IMR-90 (cell line): ENCODE results near the gene SLC2A13. TPM values are rescaled to one million over a fixed set of nuclear protein-coding genes. Genes with fewer than 3 reads are reported as not detected.

Source experiments
- ATAC-seq: fragments of 200-7000 bp; cut with Tn5 transposase; 2 replicates; pipeline ENCODE4 v1.9.1; 2020; ENCODE audit warnings: low read depth, mild to moderate bottlenecking, moderate library complexity
- BruUV-seq: library from RNA; stranded (reverse); fragments of 400-500 nt; replicated peaks from 2 replicates; lab custom pipeline; 2021; lab: Mats Ljungman, UMichigan
- CTCF ChIA-PET: fragments of 300-600 bp; formaldehyde crosslinking; extraction: SDS; loops from one replicate; lab custom pipeline; 2021; ENCODE audit warnings: antibody characterized with exemption; lab: Yijun Ruan, JAX
- POLR2A ChIA-PET: fragments of 300-600 bp; sonication (Branson Sonifier 250); formaldehyde crosslinking; loops from one replicate; lab custom pipeline; 2022; ENCODE audit warnings: antibody characterized with exemption; ENCODE audit not compliant: unreplicated experiment; lab: Charles Lee
- DNase-seq: peaks from one replicate; pipeline ENCODE4 v3.0.0; 2013
- H2AFZ ChIP-seq: replicated peaks from 2 replicates; pipeline ENCODE3; 2013; ENCODE audit warnings: low read length, mild to moderate bottlenecking; ENCODE audit not compliant: poor library complexity
- H2AK5ac ChIP-seq: 2 replicates; pipeline ENCODE4 v1.6.1; 2013; ENCODE audit warnings: low read depth, low read length, inconsistent platforms
- H2AK9ac ChIP-seq: replicated peaks from 2 replicates; pipeline ENCODE3; 2013; ENCODE audit warnings: mild to moderate bottlenecking, low read depth, low read length, moderate library complexity; ENCODE audit not compliant: poor library complexity
- H2BK120ac ChIP-seq: 2 replicates; pipeline ENCODE4 v1.6.1; 2013; ENCODE audit warnings: low read depth, low read length, inconsistent platforms
- H2BK15ac ChIP-seq: 3 replicates; pipeline ENCODE4 v1.6.1; 2013; ENCODE audit warnings: low read depth, low read length, inconsistent platforms
- H2BK20ac ChIP-seq: 2 replicates; pipeline ENCODE4 v1.6.1; 2013; ENCODE audit warnings: low read depth, mild to moderate bottlenecking, inconsistent platforms, low read length, moderate library complexity
- H2BK5ac ChIP-seq: 2 replicates; pipeline ENCODE4 v1.6.1; 2013; ENCODE audit warnings: mild to moderate bottlenecking, low read depth, low read length, inconsistent platforms; ENCODE audit not compliant: poor library complexity, severe bottlenecking
- H3K14ac ChIP-seq: replicated peaks from 2 replicates; pipeline ENCODE4 v1.6.1; 2013; ENCODE audit warnings: low read depth, low read length, inconsistent platforms
- H3K18ac ChIP-seq: 2 replicates; pipeline ENCODE4 v1.6.1; 2013; ENCODE audit warnings: low read depth, low read length, control low read depth
- H3K23ac ChIP-seq: 2 replicates; pipeline ENCODE4 v1.6.1; 2013; ENCODE audit warnings: low read depth, low read length, inconsistent platforms
- H3K27ac ChIP-seq: 2 replicates; pipeline ENCODE4 v1.5.1; 2013; ENCODE audit warnings: mild to moderate bottlenecking, control low read depth, low read length; ENCODE audit not compliant: insufficient read depth
- H3K27me3 ChIP-seq: 2 replicates; pipeline ENCODE4 v1.6.1; 2013; ENCODE audit warnings: low read length; ENCODE audit not compliant: control insufficient read depth, insufficient read depth
- H3K36me3 ChIP-seq: 2 replicates; pipeline ENCODE4 v1.6.1; 2013; ENCODE audit warnings: low read length, mixed read lengths; ENCODE audit not compliant: control insufficient read depth, insufficient read depth
- H3K4ac ChIP-seq: 2 replicates; pipeline ENCODE4 v1.6.1; 2013; ENCODE audit warnings: low read depth, low read length, inconsistent platforms
- H3K4me1 ChIP-seq: 2 replicates; pipeline ENCODE4 v1.6.1; 2013; ENCODE audit warnings: low read length, mixed read lengths; ENCODE audit not compliant: control insufficient read depth, insufficient read depth
- H3K4me2 ChIP-seq: 2 replicates; pipeline ENCODE4 v1.6.1; 2013; ENCODE audit warnings: low read depth, mild to moderate bottlenecking, control low read depth, low read length, moderate library complexity
- H3K4me3 ChIP-seq: 2 replicates; pipeline ENCODE4 v1.5.1; 2013; ENCODE audit warnings: low read depth, mild to moderate bottlenecking, control low read depth, low read length, moderate library complexity; ENCODE audit not compliant: insufficient read depth
- H3K56ac ChIP-seq: 2 replicates; pipeline ENCODE4 v1.6.1; 2013; ENCODE audit warnings: low read length, inconsistent platforms; ENCODE audit not compliant: insufficient read depth; ENCODE audit errors: extremely low read depth
- H3K79me1 ChIP-seq, 2 experiments: 2 replicates each; pipeline ENCODE4 v1.6.1; 2013; ENCODE audit warnings: low read length in 2 of 2, inconsistent platforms in 1 of 2, low read depth in 1 of 2
- H3K9ac ChIP-seq: 2 replicates; pipeline ENCODE4 v1.6.1; 2013; ENCODE audit warnings: low read depth, low read length, control low read depth
- H3K9me1 ChIP-seq: 2 replicates; pipeline ENCODE4 v1.6.1; 2013; ENCODE audit warnings: low read length, inconsistent platforms; ENCODE audit not compliant: insufficient read depth
- H3K9me3 ChIP-seq: 2 replicates; pipeline ENCODE4 v1.6.1; 2013; ENCODE audit warnings: low read length; ENCODE audit not compliant: control insufficient read depth, insufficient read depth
- H4K20me1 ChIP-seq: 2 replicates; pipeline ENCODE4 v1.6.1; 2013; ENCODE audit warnings: low read length, inconsistent platforms; ENCODE audit not compliant: insufficient read depth
- H4K5ac ChIP-seq: 2 replicates; pipeline ENCODE4 v1.6.1; 2013; ENCODE audit warnings: mild to moderate bottlenecking, low read depth, low read length, control low read depth
- H4K8ac ChIP-seq, 2 experiments: 2 replicates each; pipeline ENCODE4 v1.6.1; 2013; ENCODE audit warnings: low read depth in 2 of 2, low read length in 2 of 2, control low read depth in 1 of 2, inconsistent platforms in 1 of 2
- H4K91ac ChIP-seq: 2 replicates; pipeline ENCODE4 v1.6.1; 2013; ENCODE audit warnings: low read depth, low read length, inconsistent platforms; ENCODE audit not compliant: insufficient read depth
- CEBPB ChIP-seq: IDR thresholded peaks from 2 replicates; pipeline ENCODE4 v1.6.1; 2012; ENCODE audit warnings: low read depth, low read length, improper control_type of control experiment
- CHD1 ChIP-seq: IDR thresholded peaks from 2 replicates; pipeline ENCODE4 v1.6.1; 2012; ENCODE audit warnings: low read depth, low read length, improper control_type of control experiment
- MAZ ChIP-seq: IDR thresholded peaks from 2 replicates; pipeline ENCODE4 v1.6.1; 2012; ENCODE audit warnings: low read depth, mild to moderate bottlenecking, low read length, improper control_type of control experiment, moderate library complexity, borderline replicate concordance
- NFE2L2 ChIP-seq: fragments of 150-350 bp; IDR thresholded peaks from 2 replicates; pipeline ENCODE4 v1.6.1; 2016; ENCODE audit warnings: low read depth, mild to moderate bottlenecking, low read length
- POLR2A ChIP-seq: IDR thresholded peaks from 2 replicates; pipeline ENCODE4 v1.6.1; 2012; ENCODE audit warnings: mild to moderate bottlenecking, low read depth, low read length
- RAD21 ChIP-seq: IDR thresholded peaks from 2 replicates; pipeline ENCODE4 v1.6.1; 2012; ENCODE audit warnings: low read length, improper control_type of control experiment
- RFX5 ChIP-seq: IDR thresholded peaks from 2 replicates; pipeline ENCODE4 v1.8.0; 2012; ENCODE audit warnings: low read depth, mild to moderate bottlenecking, low read length, moderate library complexity
- WGBS, 2 experiments: methylation state at CpG; one replicate each; pipeline versions ENCODE4 v1.1.5 to v1.1.7; 2013; ENCODE audit warnings: missing lambda C conversion rate in 2 of 2; ENCODE audit not compliant: insufficient read length in 1 of 2; ENCODE audit errors: extremely low coverage in 2 of 2; 5-methylcytosine and 5-hydroxymethylcytosine counted together
- dilution Hi-C: fragments of 300-500 bp; cut with HindIII; formaldehyde crosslinking; loops from one replicate; pipeline ENCODE4 v1.14.3; 2018; ENCODE audit warnings: low sequenced_read_pairs; ENCODE audit not compliant: unreplicated experiment
- in situ Hi-C: fragments of 300-500 bp; cut with MboI; formaldehyde crosslinking; loops from 3 replicates; pipeline ENCODE4 v1.14.3; 2019; ENCODE audit warnings: low sequenced_read_pairs, inconsistent platforms, mixed read lengths
- intact Hi-C: fragments of 100-400 bp; cut with micrococcal nuclease; formaldehyde crosslinking; loops from 2 replicates; pipeline ENCODE4 v1.10.0; 2022
- polyA plus RNA-seq, 3 experiments: library from polyadenylated mRNA; depleted of rRNA; stranded (reverse); fragments of >200 nt; gene quantifications; 2 replicates each; pipeline ENCODE4 v1.2.3, GENCODE V29; 2012; ENCODE audit warnings: low replicate concordance in 1 of 3
- total RNA-seq: library from RNA; depleted of rRNA; stranded (reverse); fragments of >200 nt; gene quantifications from 2 replicates; pipeline ENCODE4 v1.2.3, GENCODE V29; 2012
- TF ChIP-seq, protein P1 (sequence below): fragments of 150-350 bp; IDR thresholded peaks from 2 replicates; pipeline ENCODE4 v1.6.1; 2017; ENCODE audit warnings: mild to moderate bottlenecking, antibody characterized with exemption, low read length, low read depth
- TF ChIP-seq, protein P2 (sequence below): conservative IDR thresholded peaks from 2 replicates; pipeline ENCODE4 v1.5.1; 2012; ENCODE audit warnings: mild to moderate bottlenecking, low read depth, low read length, improper control_type of control experiment

The SLC2A13 gene
- total and polyA plus RNA-seq, 2 of the 4 experiments (the other 2 are of a cell fraction), result 1.5 to 3.9 TPM

DNA sequence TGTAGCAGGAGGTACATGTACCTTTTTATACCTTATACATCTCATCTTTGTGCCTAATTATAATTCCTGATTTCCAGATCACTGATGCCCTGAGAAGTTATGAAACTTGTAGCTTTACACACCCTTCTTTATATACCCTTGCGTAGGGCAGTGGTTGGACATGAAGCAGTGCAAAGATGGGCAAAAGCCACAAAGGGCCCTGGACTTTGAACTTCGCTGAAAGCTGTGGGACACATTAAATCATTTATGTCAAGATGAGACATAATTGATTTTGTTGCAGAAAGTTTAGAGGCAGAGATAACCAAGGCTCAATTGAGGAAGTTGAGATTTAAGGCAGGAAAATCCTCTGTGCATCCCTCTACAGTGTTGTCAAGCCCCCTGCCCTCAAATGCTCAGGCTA, 170.0 kb downstream of the SLC2A13 start:
- Histone ChIP-seq H3K27ac (no peak overlapping the region), H2BK120ac (no peak overlapping the region), H4K91ac (no peak overlapping the region), H3K4me3 (no peak overlapping the region), H2BK5ac (no peak overlapping the region), H3K56ac (no peak overlapping the region), H3K14ac (no peak overlapping the region), H2BK20ac (no peak overlapping the region), H4K20me1 (no peaks in the 10 kb centered on the region), H2BK15ac (no peak overlapping the region), H3K79me1 (no peaks in the 10 kb centered on the region), H2AK5ac (no peak overlapping the region), H2AFZ (no peak overlapping the region), H3K9me3 (no peaks in the 10 kb centered on the region), H3K4me2 (no peak overlapping the region), H3K9me1 (no peaks in the 10 kb centered on the region), H3K23ac (no peak overlapping the region), H3K4ac (no peak overlapping the region), H4K5ac (no peak overlapping the region), H3K27me3 (no peaks in the 10 kb centered on the region), H3K18ac (no peak overlapping the region), H2AK9ac (no peak overlapping the region), H3K4me1 (no peaks in the 10 kb centered on the region), H4K8ac (no peak overlapping the region), H3K9ac (no peak overlapping the region), H3K36me3 (no peaks in the 10 kb centered on the region)
- BruUV-seq, result no TSS peak
- CTCF ChIA-PET, result no interaction called here
- POLR2A ChIA-PET, result no interaction called here
- no peak for TF ChIP-seq CHD1
- no peak for TF ChIP-seq POLR2A
- no peak for TF ChIP-seq RFX5
- TF ChIP-seq, protein P1, sequence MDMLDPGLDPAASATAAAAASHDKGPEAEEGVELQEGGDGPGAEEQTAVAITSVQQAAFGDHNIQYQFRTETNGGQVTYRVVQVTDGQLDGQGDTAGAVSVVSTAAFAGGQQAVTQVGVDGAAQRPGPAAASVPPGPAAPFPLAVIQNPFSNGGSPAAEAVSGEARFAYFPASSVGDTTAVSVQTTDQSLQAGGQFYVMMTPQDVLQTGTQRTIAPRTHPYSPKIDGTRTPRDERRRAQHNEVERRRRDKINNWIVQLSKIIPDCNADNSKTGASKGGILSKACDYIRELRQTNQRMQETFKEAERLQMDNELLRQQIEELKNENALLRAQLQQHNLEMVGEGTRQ, result no peak
- no peak for TF ChIP-seq MAZ
- no peak for TF ChIP-seq NFE2L2
- no peak for TF ChIP-seq CEBPB
- TF ChIP-seq, protein P2, sequence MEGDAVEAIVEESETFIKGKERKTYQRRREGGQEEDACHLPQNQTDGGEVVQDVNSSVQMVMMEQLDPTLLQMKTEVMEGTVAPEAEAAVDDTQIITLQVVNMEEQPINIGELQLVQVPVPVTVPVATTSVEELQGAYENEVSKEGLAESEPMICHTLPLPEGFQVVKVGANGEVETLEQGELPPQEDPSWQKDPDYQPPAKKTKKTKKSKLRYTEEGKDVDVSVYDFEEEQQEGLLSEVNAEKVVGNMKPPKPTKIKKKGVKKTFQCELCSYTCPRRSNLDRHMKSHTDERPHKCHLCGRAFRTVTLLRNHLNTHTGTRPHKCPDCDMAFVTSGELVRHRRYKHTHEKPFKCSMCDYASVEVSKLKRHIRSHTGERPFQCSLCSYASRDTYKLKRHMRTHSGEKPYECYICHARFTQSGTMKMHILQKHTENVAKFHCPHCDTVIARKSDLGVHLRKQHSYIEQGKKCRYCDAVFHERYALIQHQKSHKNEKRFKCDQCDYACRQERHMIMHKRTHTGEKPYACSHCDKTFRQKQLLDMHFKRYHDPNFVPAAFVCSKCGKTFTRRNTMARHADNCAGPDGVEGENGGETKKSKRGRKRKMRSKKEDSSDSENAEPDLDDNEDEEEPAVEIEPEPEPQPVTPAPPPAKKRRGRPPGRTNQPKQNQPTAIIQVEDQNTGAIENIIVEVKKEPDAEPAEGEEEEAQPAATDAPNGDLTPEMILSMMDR, result no peak
- TF ChIP-seq RAD21, result no peak
- no CpG with 5 or more reads among the region's 2 CpGs for WGBS, 2 experiments
- DNase-seq (no peak), ATAC-seq (no peak)
- intact Hi-C loops (no loop called here), dilution Hi-C loops (no loop called here), in situ Hi-C loops (no loop called here)
